DMS114 treated with DMSO at 0.1 percent for 48 hours (cell line): ENCODE results near the gene PRKD2.
A peak's percentile ranks its signal among the peaks of the same experiment; 100 is the strongest.

ENCODE experiments used
- DNase-seq: peaks from one replicate; lab custom pipeline; 2025; ENCODE audit not compliant: unreplicated experiment; lab: John Stamatoyannopoulos, UW

PRKD2 gene

DNA sequence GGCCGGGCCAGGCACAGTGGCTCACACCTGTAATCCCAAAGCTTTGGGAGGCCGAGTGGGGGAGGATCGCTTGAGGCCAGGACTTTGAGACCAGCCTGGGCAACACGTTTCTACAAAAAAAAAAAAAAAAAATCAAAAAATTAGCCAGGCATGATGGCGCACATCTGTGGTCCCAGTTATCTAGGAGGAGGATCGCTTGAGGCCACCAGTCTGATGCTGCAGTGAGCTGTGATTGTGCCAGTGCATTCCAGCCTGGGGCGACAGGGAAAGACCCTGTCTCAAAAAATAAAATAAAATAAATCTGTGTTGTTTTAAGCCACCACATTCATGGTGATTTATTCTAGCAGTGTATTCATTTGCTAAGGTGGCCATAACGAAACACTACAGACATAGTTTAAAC is 51.8 kb downstream of the PRKD2 start:
- no peak for DNase-seq

DNA sequence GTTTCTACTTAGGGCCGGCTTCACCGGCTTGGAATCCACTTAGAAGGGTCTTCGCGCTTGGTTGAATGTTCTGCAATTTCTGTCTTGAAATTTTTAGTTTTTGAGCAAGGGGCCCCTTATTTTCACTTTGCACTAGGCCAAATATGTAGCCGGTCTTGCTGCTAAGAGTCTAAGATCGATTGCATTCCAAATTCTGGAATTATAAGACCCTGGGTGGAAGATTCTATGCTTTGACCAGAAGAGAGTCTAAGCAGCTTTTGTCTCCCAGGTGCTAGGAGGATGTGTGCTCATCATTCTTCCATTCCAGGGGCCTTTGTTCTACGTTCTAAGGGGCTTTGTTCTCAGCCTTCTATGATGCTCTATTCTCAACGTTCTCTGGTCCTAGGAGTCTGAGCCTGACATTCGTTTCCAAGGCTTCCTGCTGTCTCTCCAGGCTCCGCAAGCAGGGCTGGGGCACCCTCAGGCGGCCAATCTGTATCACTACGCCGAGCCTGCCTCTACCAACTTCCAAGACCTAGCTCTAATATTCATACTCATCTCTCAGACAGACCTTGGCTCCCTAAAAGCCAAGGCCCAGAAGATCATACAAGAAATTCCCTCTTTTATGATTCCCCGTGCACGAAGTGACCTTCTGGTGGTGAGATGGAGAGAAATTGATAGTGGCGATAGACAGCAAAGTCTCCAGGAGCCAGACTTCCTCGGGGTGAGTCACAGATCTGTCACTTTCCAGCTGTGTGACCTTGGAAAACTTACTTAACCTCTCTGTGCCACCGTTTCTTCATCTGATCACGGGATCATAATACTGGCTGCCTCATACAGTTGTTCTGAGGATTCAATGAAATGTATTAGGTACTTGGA is 55.0 kb downstream of the PRKD2 start:
- DNase-seq = peak; percentile 65

DNA sequence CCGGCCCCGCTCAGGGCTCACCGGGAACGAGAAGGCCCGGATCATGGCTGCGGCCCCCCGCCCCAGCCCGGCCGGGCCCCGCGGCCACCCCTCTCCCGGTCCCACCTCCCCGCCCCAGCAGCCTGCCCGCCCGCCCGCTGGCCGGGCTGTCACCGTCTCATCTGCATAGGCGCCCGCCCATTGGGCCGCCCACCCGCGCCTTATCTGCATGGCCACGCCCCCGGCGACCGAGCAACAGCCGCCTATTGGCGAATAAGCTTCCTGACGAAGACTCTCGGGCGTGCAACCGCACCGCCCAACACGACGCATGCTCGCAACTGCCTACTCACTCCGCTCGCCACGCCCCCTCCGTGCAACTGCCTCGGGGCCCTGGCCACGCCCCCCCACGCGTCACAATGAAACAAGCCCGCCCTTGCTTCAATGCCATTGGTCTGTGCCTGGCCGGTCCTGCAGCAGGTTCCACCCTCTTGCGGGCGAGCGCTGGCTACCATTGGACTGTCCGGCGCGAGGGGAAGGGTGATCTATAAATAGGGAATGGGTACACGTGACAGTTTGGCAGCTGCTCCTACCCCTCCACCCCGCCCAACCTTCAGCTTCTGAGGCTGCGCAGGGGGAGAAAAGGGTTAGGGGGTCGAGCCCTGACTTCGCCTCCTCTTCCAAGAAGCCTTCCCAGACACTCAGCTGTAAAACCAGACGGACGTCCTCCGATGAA is 55.7 kb downstream of the PRKD2 start, which contains the start of gene DACT3:
Gene DACT3, minus strand, starts transcription at position 163 of the 712 bp plus-strand sequence. Its CDS starts 118 bp downstream, at position 45.
- DNase-seq = peak; percentile 94

DNA sequence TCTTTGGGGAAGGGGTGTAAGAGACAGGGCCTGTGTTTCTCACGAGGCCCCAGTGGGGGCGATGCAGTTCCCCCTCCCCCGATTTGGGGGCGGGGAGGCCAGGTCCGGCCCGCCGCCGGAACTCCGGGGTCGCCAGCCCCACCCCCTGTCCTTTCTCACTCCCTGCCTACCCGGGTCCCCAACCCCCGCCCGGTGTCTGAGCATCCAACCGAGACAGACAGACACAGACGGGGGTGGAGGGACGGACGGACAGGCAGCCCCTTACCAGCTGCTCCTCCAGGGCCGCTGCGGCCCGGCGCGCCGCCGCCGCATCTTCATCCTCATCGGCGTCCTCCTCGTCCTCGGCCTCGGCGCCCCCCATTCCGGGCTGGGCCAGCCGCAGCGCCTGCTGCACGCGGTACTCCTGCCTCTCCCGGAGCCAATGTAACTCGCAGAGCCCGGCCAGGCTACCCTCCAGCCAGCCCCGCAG is 56.3 kb downstream of the PRKD2 start:
- DNase-seq = no peak

DNA sequence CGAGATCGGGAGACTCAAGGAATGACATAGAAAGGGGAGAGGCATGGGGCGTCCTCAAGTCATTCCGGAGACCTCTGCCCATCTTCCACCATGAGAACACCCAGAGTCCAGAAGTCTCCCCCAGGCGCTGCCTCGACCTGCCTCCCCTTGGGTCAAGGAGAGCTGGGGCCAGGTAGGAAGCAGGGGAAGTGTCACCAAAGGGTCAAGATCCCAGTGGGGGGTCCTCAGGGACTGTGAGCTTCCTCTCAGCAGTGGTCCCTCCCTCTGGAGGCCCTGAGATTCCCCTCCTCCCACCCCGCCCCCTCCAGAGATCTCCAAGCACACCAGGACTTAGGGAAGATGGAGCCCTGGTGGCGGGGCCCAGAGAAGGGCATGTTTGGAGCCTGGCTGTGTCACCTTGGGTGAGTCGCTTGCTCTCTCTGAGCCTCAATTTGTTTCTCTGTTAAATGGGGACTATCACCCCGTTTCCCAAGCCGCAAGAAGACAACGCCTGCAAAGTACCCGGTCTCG is 56.9 kb downstream of the PRKD2 start:
- DNase-seq = no peak

DNA sequence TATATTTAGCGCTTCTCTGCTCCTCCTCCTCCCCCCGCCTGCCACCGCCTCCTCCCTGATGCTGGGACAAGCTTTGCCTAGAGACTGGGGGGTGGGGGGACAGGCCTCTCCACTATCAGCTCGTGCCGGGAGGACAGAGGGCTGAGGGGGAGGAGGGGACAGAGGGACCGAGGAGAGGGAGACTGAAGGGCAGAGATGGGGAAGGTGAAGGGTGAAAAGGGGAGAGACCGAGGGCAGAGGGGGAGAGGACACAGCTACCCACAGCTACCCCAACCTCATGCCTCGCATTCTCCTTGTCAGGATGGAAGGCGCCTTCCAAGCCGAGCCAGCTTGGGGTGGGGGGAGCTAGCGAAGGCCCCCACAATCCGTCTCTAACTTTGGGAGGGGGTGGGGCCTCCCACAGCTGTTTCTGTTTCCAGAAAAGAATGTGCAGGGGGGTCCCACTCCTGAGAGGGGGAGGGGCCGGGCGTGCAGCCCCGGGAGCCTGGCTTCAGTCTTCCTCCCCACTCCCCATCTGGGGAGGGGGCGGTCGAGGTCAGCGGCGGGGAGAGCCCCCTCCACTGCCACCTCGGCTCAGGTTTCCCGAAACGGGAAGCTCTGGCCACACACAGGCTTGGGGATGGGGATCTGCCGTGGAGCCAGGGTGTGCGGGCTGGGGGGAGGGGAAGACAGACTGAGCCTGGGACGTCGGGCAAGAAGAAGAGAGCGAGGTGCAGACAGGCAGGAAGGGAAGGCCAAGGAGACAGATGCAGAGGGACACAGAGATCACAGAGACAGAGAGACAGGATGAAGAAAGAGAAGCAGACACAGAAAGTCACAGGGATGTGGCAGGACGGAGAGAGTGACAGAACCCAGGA is 57.5 kb downstream of the PRKD2 start:
- DNase-seq = no peak

DNA sequence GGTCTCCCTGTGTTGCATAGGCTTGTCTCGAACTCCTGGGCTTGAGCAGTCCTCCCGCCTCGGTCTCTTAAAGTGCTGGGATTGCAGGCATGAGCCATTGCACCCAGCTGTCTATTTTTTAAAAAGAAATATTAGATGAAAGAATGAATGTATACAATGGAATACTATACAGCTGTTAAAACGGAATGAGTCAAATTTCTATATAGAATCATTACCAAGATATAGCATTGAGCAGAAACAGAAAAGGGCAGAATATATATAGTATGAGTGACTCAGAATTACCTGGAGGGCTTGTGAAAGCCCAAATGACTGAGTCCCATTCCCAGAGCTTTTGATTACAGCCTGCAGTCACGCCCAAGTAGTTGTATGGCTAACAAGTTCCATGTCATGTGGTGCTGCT is 60.4 kb downstream of the PRKD2 start:
- DNase-seq = no peak

DNA sequence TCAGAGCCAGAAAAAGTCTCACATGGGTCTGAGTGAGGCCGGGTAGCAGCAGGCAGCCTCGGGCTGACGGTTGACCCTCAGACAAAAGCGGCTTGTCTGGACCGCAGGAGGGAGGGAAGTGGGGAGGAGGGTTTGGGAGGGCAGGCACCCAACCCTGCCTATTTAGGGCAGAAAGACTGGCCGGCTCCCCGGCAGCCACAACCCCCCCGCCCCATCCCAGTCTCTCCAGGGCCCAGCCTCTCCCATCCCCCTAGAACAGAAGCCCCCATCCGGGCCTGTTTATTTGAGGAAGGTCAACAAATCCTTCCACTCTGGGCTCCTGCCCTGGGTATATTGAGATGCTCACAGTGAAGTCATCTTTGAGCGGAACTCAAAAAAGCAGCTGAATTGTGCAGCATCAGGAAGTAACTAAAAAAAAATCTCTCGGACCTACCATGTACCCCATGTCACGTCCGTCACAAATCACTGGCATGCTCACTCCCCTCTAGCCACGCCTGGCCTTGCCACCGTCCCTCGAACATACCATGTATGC is 62.2 kb downstream of the PRKD2 start:
- no peak for DNase-seq

DNA sequence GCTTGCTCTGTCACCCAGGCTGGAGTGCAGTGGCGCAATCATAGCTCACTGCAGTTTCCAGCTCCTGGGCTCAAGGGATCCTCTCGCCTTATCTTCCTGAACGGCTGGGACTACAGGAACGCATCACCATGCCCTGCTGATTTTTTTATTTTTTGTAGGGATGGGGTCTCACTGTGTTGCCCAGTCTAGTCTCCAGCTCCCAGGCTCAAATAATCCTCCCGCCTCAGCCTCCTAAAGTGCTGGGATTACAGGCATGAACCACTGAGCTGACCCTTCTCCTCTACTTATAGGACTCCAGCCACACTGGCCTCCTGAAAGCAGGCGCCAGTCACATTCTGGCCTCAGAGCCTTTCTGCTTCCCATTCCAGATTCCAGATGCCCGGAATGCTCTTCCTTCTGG is 66.5 kb downstream of the PRKD2 start:
- no peak for DNase-seq

DNA sequence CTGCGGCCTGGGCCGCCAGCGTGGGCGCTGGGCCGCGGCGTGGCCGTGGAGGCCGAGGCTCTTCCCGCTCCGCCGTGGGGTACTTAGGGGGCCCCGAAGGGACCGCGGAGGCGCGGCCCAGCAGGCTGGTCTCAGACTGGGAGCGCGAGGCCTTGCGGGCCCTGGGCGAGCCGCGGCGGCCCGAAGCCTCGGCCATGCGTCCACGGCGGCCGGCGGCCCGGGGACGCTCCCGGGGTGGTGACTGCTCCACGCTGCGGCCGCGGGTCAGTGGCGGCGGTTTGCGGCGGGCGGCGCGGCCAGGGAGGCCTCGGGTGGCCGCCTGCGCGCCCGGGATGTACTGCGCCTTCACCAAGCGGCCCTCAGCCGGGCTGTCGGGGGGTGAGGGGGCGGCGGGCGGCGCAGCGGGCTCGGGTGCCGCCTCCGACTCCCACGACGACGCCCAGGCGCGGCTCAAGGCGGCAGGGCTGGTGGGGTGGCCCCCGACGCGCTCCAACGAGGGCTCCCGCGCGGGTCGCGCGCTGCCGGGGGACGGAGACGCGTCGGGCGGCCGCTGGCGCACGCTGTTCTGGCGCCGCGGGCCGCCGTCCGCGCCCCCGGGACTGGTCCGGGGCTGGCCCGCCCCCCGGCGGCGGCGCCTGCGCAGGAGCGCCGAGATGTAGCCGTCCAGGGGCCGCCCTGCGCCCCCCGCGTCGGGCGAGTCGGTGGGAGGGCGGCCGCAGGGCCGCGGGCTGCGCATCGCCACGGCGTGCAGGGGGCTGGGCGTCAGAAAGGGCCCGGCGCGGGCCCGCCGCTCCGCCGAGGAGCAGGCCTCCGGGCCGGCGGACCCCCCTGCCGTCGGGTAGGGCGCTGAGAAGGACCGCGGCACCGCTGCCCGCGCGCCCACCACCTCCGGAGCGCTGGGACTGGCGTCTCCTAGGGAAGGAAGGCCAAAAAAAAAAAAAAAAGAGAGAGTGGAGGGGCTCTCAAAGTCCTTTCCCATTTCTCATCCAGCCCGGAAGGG is 67.7 kb downstream of the PRKD2 start:
- no peak for DNase-seq

DNA sequence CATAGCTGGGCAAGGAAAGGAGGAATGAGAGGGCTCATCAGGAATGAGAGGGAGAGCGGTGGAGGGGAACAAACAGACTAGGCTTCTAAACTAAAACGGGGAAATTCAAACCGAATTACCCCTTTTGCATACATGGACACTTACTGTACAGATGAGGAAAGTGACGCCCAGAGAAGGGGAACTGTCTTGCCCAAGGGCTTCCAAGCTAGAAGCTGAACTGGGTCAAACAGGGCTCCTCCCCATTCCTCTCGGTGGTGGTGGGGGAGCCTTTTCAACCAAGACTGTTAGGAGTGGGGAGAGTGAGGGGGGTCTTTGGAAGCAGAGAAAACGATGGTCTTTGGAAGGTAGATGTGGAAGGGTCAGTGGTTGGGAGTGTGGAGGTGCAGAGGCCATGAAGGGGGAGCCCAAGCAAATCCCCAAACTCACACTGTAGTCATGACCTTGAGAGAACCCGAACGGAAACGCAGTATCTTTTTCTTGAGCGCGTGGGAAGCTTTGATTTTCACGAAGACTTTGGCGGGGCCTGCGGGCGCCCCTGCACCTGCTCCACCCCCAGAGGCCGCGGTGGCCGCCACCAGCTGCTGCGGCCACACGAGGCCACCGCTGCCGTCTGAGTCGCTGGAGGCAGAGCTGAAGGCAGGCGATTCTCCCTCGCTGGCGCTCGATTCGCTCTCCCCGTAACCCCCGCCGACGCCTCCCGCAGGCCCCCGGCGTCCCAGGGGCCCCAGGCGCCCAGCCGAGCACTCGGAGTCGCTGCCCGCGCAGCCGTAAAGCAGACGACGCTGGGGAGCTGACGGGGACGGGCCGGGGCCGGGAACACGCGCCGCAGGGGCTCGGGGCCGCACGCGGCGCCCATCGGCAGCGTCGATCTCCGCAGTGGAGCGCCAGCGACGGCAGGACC is 68.6 kb downstream of the PRKD2 start:
- DNase-seq = no peak

DNA sequence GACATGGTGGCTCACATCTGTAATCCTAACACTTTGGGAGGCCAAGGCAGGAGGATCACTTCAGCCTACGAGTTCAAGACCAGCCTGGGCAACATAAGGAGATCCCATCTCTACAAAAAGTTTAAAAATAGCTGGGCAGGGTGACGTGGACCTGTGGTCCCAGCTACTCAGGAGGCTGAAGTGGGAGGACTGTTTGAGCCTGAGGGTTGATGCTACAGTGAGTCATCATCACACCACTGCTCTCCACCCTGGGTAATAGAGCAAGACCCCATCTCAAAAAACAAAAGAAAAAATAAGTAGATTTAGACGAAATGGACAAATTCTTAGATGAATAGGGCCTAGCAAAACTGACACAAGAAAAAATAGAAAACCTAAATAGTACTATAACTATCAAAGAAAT is 70.5 kb downstream of the PRKD2 start:
- no peak for DNase-seq

DNA sequence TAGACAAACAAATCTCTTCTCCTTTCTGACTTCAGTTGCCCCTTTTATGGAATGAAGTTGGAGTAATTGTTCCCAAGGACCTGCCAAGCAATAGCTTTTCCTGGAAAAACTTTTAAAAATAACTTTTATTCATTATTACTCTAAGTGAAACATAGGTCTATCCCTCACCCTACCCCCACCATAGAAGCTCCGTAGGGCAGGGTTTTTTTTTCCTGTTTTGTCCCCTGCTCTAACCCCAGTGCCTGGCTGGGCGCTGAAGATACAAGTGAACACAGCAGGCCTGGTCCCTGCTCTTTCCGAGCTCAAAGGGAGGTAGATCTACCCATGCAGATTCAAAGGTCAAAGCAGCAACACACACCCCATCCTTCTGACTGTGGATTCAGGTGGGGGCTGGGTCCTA is 72.2 kb downstream of the PRKD2 start:
- no peak for DNase-seq

DNA sequence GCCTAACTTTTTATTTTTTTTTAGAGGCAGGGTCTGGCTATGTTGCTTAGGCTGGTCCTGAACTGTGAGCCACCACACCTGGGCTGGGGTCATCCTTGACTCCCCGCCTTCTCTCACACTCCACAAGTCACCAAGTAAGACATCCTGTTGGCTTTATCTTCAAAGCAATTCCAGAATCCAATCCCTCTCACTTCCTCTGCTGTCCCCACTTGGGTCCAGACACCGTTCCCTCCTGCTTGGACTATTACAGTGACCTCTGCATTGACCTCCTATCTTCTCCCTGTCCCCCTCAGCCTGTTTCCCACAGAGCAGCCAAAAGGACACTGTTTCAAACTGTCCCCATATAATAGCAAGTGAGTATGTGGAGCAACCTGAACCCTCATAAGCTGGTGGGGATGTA is 76.3 kb downstream of the PRKD2 start:
- DNase-seq = no peak

DNA sequence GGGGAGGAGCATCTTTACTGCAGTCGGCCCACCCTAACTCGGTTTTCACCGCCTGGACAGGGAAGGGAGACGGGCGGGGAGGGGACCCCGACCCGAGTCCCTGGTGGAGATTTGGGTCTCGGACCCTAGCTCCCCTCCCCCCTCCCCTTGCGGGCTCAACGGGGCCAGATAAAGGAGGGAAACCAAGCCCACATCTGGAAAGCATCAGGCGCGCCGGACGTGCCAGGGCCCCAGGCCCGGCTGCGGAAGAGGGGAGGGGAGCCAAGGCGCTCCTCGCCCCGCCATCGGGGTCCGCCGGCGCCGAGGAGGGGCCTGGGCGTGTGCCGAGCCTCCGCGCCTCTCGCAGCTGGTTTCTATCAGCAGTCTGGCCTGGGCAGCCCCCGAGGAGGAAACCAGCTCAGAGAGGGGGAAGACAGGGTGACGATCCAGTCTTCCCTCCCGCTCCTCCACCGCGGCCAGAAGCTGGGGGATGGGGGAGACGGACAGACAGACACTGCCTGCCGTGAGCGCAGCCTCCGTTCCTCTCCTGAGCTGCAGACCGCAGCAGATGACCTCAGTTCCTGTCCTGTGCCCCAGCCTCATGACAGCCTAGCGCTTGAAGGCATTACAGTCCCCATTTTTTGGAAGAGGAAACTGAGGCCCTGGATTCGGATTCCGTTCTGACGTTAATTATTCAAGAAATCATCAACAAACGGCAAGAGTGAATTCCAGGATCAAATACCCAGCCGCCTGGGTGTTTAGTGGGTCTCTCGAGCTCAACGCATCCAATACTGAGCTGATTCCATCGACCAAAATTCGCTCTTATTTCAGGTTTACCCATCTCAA is 77.3 kb downstream of the PRKD2 start:
- no peak for DNase-seq

DNA sequence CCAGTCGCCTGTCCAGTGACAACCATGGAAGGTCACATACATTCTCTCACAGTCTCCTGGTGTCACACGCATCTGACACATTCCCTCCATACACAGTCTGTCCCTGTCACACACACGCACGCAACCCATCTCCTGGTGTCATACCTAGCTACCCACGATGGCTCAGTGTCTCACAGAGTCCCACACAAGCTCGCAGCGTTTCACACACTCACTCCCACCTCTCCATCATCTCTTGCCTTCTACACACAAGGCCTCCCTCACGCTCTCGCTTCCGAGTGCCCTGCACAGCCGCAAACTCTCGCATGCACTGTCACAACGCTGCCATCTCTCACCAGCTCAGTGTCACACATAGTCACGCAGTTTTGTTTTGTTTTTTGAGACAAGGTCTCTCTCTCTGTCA is 79.7 kb downstream of the PRKD2 start:
- DNase-seq = no peak

DNA sequence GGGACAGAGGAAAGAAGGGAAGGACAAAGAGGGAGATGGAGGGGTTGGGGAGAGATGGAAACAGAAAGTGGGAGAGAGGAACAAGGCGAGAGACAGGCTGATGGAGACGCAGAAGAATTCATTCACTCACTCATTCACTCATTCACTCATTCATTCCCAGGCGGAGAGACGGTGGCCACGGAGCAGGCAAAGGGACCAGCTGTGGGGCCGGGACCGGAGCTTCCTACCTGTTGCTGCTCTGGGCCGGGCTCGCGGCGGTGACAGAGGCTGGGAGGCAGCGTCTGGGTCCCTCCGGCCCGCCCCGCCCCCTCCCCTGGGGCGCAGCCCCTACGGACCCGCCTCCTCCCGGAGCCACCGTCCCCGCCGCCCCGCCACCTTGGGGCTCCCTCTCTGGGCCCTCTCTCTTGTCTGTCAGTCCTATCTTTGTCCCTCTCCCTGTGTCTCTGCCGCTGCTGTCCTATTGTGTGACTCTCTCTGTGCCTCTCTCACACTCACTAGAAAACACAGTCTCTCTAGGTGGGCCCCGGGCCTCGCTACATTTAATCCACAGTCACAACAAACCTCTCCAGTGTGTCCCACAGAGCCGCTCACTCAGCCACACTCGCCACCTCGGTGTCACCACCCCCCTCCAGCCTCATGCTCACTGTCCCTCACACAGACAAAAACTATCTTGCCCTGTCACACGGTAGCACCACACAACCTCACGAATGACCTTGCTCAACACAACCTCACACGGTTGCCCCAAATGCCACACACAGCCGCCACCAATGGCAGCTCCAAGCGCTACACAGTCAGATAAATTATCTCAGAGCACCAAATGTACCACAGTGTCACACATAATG is 80.8 kb downstream of the PRKD2 start, which contains the start of gene GNG8:
Gene GNG8, minus strand, starts transcription at position 283 of the 842 bp plus-strand sequence. CDS start 1,520 bp downstream, outside the sequence.
- DNase-seq = no peak
